HepG2 (cell line): Measurements from ENCODE around the gene PTGIR. TPM values are rescaled to one million over a fixed set of nuclear protein-coding genes. Genes with fewer than 3 reads are reported as not detected.
A peak's percentile ranks its signal among the peaks of the same experiment; 100 is the strongest.

Experiments
- E2F1 ChIP-seq: sonication (generic); formaldehyde crosslinking; IDR thresholded peaks from 2 replicates; pipeline ENCODE4 v1.5.0; 2020; ENCODE audit warnings: missing genetic modification reagents
- FOSL1 ChIP-seq: sonication (generic); formaldehyde crosslinking; IDR thresholded peaks from 2 replicates; pipeline ENCODE4 v1.9.0; 2021; ENCODE audit warnings: missing genetic modification reagents, borderline replicate concordance
- FOXO1 ChIP-seq: sonication (generic); formaldehyde crosslinking; IDR thresholded peaks from 2 replicates; pipeline ENCODE4 v1.4.0; 2020; ENCODE audit warnings: missing genetic modification reagents
- GZF1 ChIP-seq: sonication (generic); formaldehyde crosslinking; IDR thresholded peaks from 2 replicates; pipeline ENCODE4 v1.5.1; 2020; ENCODE audit warnings: mild to moderate bottlenecking, missing genetic modification reagents
- KLF11 ChIP-seq: IDR thresholded peaks from 2 replicates; pipeline ENCODE4 v1.6.1; 2016; ENCODE audit warnings: missing compliant biosample characterization
- MATR3 ChIP-seq: sonication (generic); formaldehyde crosslinking; IDR thresholded peaks from 2 replicates; pipeline ENCODE4 v1.4.0; 2020; ENCODE audit warnings: missing genetic modification reagents
- MEIS1 ChIP-seq: sonication (generic); formaldehyde crosslinking; IDR thresholded peaks from 2 replicates; pipeline ENCODE4 v1.9.0; 2021; ENCODE audit warnings: mild to moderate bottlenecking, missing genetic modification reagents, moderate library complexity, borderline replicate concordance
- PAF1 ChIP-seq: IDR thresholded peaks from 2 replicates; pipeline ENCODE4 v1.6.1; 2016; ENCODE audit warnings: missing genetic modification reagents, missing compliant biosample characterization
- ZBTB26 ChIP-seq: IDR thresholded peaks from 2 replicates; pipeline ENCODE4 v1.6.1; 2016; ENCODE audit warnings: missing compliant biosample characterization, missing genetic modification reagents, borderline replicate concordance
- ZNF296 ChIP-seq: sonication (generic); formaldehyde crosslinking; conservative IDR thresholded peaks from 2 replicates; pipeline ENCODE4 v1.5.0; 2020; ENCODE audit warnings: mild to moderate bottlenecking, missing genetic modification reagents
- ZNF619 ChIP-seq: sonication (generic); formaldehyde crosslinking; IDR thresholded peaks from 2 replicates; pipeline ENCODE4 v1.4.0; 2020; ENCODE audit warnings: mild to moderate bottlenecking, missing genetic modification reagents
- ZNF646 ChIP-seq: sonication (generic); formaldehyde crosslinking; IDR thresholded peaks from 2 replicates; pipeline ENCODE4 v1.9.0; 2021; ENCODE audit warnings: mild to moderate bottlenecking, missing genetic modification reagents
- ZNF850 ChIP-seq: sonication (generic); formaldehyde crosslinking; conservative IDR thresholded peaks from 2 replicates; pipeline ENCODE4 v1.9.0; 2021; ENCODE audit warnings: mild to moderate bottlenecking, missing genetic modification reagents
- polyA plus RNA-seq, 8 experiments: library from polyadenylated mRNA; depleted of rRNA in 3 of 8; stranded (reverse) in 7 of 8; unstranded in 1 of 8; fragments of >200 nt; fragmentation: Illumina TruSeq in 4 of 8; extraction: Trizol in 4 of 8; gene quantifications; 2 replicates each; pipeline versions ENCODE4 v1.2.1 to v1.2.3, GENCODE V29; 2011 to 2016; ENCODE audit warnings: low read depth in 4 of 8, missing spikeins in 1 of 8, mixed read lengths in 1 of 8; ENCODE audit not compliant: insufficient read depth in 1 of 8
- total RNA-seq, 5 experiments: library from RNA; depleted of rRNA; stranded (reverse); fragments of >200 nt; fragmentation: Illumina TruSeq; extraction: Trizol; gene quantifications; 2 replicates each; pipeline ENCODE4 v1.2.3, GENCODE V29; 2016; ENCODE audit warnings: low read depth in 1 of 5
- TF ChIP-seq, protein P1 (sequence below): sonication (generic); formaldehyde crosslinking; IDR thresholded peaks from 2 replicates; pipeline ENCODE4 v1.4.0; 2020; ENCODE audit warnings: mild to moderate bottlenecking, missing genetic modification reagents, borderline replicate concordance
- TF ChIP-seq, protein P2 (sequence below): sonication (generic); formaldehyde crosslinking; IDR thresholded peaks from 2 replicates; pipeline ENCODE4 v1.8.0; 2022; ENCODE audit warnings: mild to moderate bottlenecking, missing genetic modification reagents

Gene PTGIR
- total and polyA plus RNA-seq, 2 of the 13 experiments (the other 11 are each of a cell fraction or from before 2014, with no cell fraction given): not detected

DNA sequence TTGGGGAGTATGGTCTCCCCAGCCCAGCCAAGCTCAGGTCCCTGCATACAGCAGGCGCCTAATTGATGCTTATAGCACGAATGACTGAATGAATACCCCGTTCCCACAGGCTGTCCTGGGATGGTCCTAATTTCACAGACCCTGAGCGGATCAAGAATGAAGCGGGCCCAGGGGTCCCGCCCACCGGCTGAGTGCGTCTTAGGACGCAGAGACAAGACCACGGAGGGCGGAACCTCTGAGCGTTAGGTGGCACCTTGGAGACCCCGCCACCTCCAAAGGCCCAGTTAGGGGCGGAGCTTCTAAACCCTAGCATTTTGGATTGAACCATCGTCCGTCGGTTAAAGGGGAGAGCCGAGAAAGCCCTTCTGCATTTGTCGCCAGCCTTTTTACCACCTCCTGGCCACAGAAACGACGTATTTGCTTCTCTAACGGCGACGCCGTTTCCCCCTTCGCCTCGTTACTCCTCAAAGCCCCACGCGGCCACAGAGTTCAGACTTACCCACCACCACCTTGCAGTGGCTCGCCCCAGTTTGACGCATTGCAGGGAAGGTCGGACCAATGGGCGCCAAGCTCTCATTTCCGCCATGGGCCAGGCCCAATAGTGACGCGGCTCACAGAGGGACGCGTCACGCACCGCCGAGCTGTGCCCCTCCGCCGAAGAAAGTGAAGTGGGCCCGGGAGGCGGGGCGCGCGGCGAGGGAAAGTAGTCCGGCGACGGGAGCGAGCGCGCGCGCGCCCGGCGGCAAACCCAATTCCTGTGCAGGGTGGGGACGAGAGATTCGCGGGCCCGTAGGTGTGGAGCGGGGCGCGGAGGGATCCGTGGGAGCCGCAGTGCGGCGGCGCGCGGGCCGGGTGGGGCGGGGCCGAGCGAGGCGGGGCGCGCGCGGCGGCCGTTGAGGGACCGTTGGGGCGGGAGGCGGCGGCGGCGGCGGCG, 24.2 kb downstream of the PTGIR start (continued):
- TF ChIP-seq E2F1 (CRISPR knock-in tag): peak; percentile 64; the same call in 1 of the 2 replicates
- TF ChIP-seq, protein P1, sequence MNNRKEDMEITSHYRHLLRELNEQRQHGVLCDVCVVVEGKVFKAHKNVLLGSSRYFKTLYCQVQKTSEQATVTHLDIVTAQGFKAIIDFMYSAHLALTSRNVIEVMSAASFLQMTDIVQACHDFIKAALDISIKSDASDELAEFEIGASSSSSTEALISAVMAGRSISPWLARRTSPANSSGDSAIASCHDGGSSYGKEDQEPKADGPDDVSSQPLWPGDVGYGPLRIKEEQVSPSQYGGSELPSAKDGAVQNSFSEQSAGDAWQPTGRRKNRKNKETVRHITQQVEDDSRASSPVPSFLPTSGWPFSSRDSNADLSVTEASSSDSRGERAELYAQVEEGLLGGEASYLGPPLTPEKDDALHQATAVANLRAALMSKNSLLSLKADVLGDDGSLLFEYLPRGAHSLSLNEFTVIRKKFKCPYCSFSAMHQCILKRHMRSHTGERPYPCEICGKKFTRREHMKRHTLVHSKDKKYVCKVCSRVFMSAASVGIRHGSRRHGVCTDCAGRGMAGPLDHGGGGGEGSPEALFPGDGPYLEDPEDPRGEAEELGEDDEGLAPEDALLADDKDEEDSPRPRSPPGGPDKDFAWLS: no peak
- TF ChIP-seq MEIS1 (CRISPR knock-in tag): peak; percentile 78; the same call in 1 of the 2 replicates
- TF ChIP-seq FOSL1: no peak
- TF ChIP-seq, protein P2, sequence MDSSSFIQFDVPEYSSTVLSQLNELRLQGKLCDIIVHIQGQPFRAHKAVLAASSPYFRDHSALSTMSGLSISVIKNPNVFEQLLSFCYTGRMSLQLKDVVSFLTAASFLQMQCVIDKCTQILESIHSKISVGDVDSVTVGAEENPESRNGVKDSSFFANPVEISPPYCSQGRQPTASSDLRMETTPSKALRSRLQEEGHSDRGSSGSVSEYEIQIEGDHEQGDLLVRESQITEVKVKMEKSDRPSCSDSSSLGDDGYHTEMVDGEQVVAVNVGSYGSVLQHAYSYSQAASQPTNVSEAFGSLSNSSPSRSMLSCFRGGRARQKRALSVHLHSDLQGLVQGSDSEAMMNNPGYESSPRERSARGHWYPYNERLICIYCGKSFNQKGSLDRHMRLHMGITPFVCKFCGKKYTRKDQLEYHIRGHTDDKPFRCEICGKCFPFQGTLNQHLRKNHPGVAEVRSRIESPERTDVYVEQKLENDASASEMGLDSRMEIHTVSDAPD (CRISPR knock-in tag): no peak
- TF ChIP-seq ZBTB26: peak; percentile 19; the same call in 1 of the 2 replicates
- TF ChIP-seq ZNF296 (CRISPR knock-in tag): no peak
- TF ChIP-seq KLF11 (CRISPR knock-in tag): no peak
- no peak for TF ChIP-seq ZNF646 (CRISPR knock-in tag)
- no peak for TF ChIP-seq ZNF619 (CRISPR knock-in tag)
- no peak for TF ChIP-seq FOXO1 (CRISPR knock-in tag)
- TF ChIP-seq GZF1 (CRISPR knock-in tag): no peak
- no peak for TF ChIP-seq PAF1 (CRISPR knock-in tag)
- no peak for TF ChIP-seq MATR3 (CRISPR knock-in tag)
- TF ChIP-seq ZNF850 (CRISPR knock-in tag): no peak; the same call in 1 of the 2 replicates
